Nephron progenitor cell (in vitro differentiated cells): Measurements from ENCODE around the gene TMEM100.
A peak's percentile ranks its signal among the peaks of the same experiment; 100 is the strongest.

Experiments used
- DNase-seq: peaks from one replicate; pipeline ENCODE4 v3.0.0; 2021
- H3K27ac Mint-ChIP-seq: 2 replicates; pipeline ENCODE4 v1.8.0; 2021; ENCODE audit warnings: mild to moderate bottlenecking, moderate library complexity, mixed read lengths
- H3K27me3 Mint-ChIP-seq: 2 replicates; pipeline ENCODE4 v1.8.0; 2021; ENCODE audit warnings: mild to moderate bottlenecking, low read depth, mixed read lengths; ENCODE audit not compliant: poor library complexity
- H3K36me3 Mint-ChIP-seq: 2 replicates; pipeline ENCODE4 v1.8.0; 2021; ENCODE audit warnings: low read depth, mixed read lengths
- H3K4me1 Mint-ChIP-seq: 2 replicates; pipeline ENCODE4 v1.8.0; 2021; ENCODE audit warnings: mixed read lengths
- H3K4me3 Mint-ChIP-seq: 2 replicates; pipeline ENCODE4 v1.8.0; 2021; ENCODE audit warnings: mild to moderate bottlenecking, moderate library complexity, mixed read lengths
- H3K9me3 Mint-ChIP-seq: 2 replicates; pipeline ENCODE4 v1.8.0; 2021; ENCODE audit warnings: mild to moderate bottlenecking, moderate library complexity, mixed read lengths
- CTCF ChIP-seq: fragments of 200-600 bp; sonication (generic); IDR thresholded peaks from 2 replicates; pipeline ENCODE4 v1.5.0; 2021; ENCODE audit warnings: antibody characterized with exemption

The TMEM100 gene

GRCh38 chr17:55683550-55684315, 38.9 kb downstream of the TMEM100 start:
- DNase-seq, result no peak
- Mint-ChIP-seq H3K9me3 (peaks cover 29% of the 10 kb centered on the region), H3K36me3 (peaks cover 7% of the 10 kb centered on the region), H3K4me1 (peaks cover 6% of the 10 kb centered on the region), H3K27ac (no peak overlapping the region), H3K27me3 (peaks cover 10% of the 10 kb centered on the region), H3K4me3 (no peak overlapping the region)
- no peak for TF ChIP-seq CTCF

GRCh38 chr17:55681342-55681700, 41.3 kb downstream of the TMEM100 start:
- peaks cover 10% of the 10 kb centered on the region for H3K27me3 Mint-ChIP-seq
- no peak overlapping the region for H3K4me3 Mint-ChIP-seq
- no peak for TF ChIP-seq CTCF
- peaks cover 6% of the 10 kb centered on the region for H3K4me1 Mint-ChIP-seq
- peaks cover 7% of the 10 kb centered on the region for H3K9me3 Mint-ChIP-seq
- H3K36me3 Mint-ChIP-seq, result peaks cover 1% of the 10 kb centered on the region
- DNase-seq, result no peak
- H3K27ac Mint-ChIP-seq, result no peak overlapping the region

- peaks cover 6% of the 10 kb centered on the region for H3K4me1 Mint-ChIP-seq
- peaks cover 3% of the 10 kb centered on the region for H3K9me3 Mint-ChIP-seq
- H3K27me3 Mint-ChIP-seq, result peaks cover 10% of the 10 kb centered on the region
- H3K27ac Mint-ChIP-seq, result peak overlapping the region; percentile 27
- TF ChIP-seq CTCF, result no peak
- H3K36me3 Mint-ChIP-seq, result no peaks in the 10 kb centered on the region
- H3K4me3 Mint-ChIP-seq, result no peak overlapping the region
- no peak for DNase-seq
Observed at GRCh38 chr17:55680686-55681341, 41.9 kb downstream of the TMEM100 start.

- Mint-ChIP-seq H3K4me1 (peaks cover 13% of the 10 kb centered on the region), H3K27me3 (peaks cover 10% of the 10 kb centered on the region), H3K9me3 (peaks cover 12% of the 10 kb centered on the region), H3K36me3 (no peaks in the 10 kb centered on the region), H3K4me3 (no peak overlapping the region), H3K27ac (no peak overlapping the region)
- TF ChIP-seq CTCF, result no peak
- no peak for DNase-seq
Observed at GRCh38 chr17:55677446-55677845, 45.2 kb downstream of the TMEM100 start.

GRCh38 chr17:55676274-55676673, 46.4 kb downstream of the TMEM100 start:
- Mint-ChIP-seq H3K27ac (no peak overlapping the region), H3K4me1 (peaks cover 11% of the 10 kb centered on the region), H3K36me3 (no peaks in the 10 kb centered on the region), H3K9me3 (peaks cover 18% of the 10 kb centered on the region), H3K27me3 (peaks cover 6% of the 10 kb centered on the region), H3K4me3 (no peak overlapping the region)
- TF ChIP-seq CTCF, result no peak
- DNase-seq, result no peak
